AG04449 (cell line): ENCODE measurements around the gene TAPBPL.
A peak's percentile ranks its signal among the peaks of the same experiment; 100 is the strongest.

Experiments used
- CTCF ChIA-PET: fragments of 350-600 bp; formaldehyde crosslinking; extraction: SDS; loops from one replicate; lab custom pipeline; 2021; ENCODE audit warnings: antibody characterized with exemption; lab: Yijun Ruan, JAX
- POLR2A ChIA-PET: fragments of 400-600, 350-600 bp; formaldehyde crosslinking; extraction: SDS; loops from one replicate; lab custom pipeline; 2020; ENCODE audit warnings: antibody characterized with exemption, inconsistent platforms; lab: Yijun Ruan, JAX
- DNase-seq: peaks from one replicate; pipeline ENCODE4 v3.0.0-alpha.2; 2010; ENCODE audit warnings: low read depth, low spot score
- H3K4me3 ChIP-seq: 2 replicates; pipeline ENCODE4 v1.5.1; 2011; ENCODE audit warnings: low read depth, mild to moderate bottlenecking, control low read depth, low read length
- CTCF ChIP-seq: IDR thresholded peaks from one replicate; pipeline ENCODE4 v1.5.1; 2011; ENCODE audit warnings: mild to moderate bottlenecking, moderate library complexity, low read length, control low read depth, inconsistent platforms; ENCODE audit not compliant: insufficient read depth; ENCODE audit errors: missing control alignments

The TAPBPL gene

GRCh38 chr12:6418796-6419195 lies 33.0 kb upstream of the TAPBPL start:
- TF ChIP-seq CTCF = no peak
- POLR2A ChIA-PET = no interaction called here
- CTCF ChIA-PET = interaction anchor here (2.2 kb wide), 1 partner anchor 47 kb away, joined by 5 read pairs; no protein-coding TSS in a partner anchor
- DNase-seq = no peak
- H3K4me3 ChIP-seq = no peak overlapping the region

- TF ChIP-seq CTCF = no peak
- CTCF ChIA-PET = interaction anchor here (0.7 to 2.2 kb wide), 5 partner anchors 37 to 137 kb away, joined by 3 to 5 read pairs (median 4); partner anchors contain the start of gene LTBR
- POLR2A ChIA-PET = no interaction called here
- no peak for DNase-seq
- no peak overlapping the region for H3K4me3 ChIP-seq
These were observed 31.5 kb upstream of the TAPBPL start for GRCh38 chr12:6420364-6420763.

GRCh38 chr12:6423267-6424007 lies 28.4 kb upstream of the TAPBPL start:
- no peak overlapping the region for H3K4me3 ChIP-seq
- CTCF ChIA-PET = interaction anchor here (0.6 to 9.5 kb wide), 35 partner anchors 8 to 273 kb away, joined by 3 to 199 read pairs (median 5); partner anchors contain the start of genes IFFO1, TAPBPL and VAMP1
- peak; percentile 68 for DNase-seq
- TF ChIP-seq CTCF = peak; percentile 78
- POLR2A ChIA-PET = interaction anchor here (0.6 to 1.5 kb wide), 5 partner anchors 47 to 115 kb away, joined by 3 to 8 read pairs (median 3); partner anchors contain the start of genes GAPDH and VAMP1

- TF ChIP-seq CTCF = no peak
- ChIA-PET POLR2A (interaction anchor here (0.6 to 1.5 kb wide), 5 partner anchors 46 to 114 kb away, joined by 3 to 8 read pairs (median 3); partner anchors contain the start of genes GAPDH and VAMP1), CTCF (interaction anchor here (0.6 to 9.5 kb wide), 29 partner anchors 9 to 272 kb away, joined by 3 to 199 read pairs (median 7); partner anchors contain the start of genes IFFO1, TAPBPL and VAMP1)
- DNase-seq = no peak
- no peak overlapping the region for H3K4me3 ChIP-seq
These were observed 27.9 kb upstream of the TAPBPL start for GRCh38 chr12:6424008-6424347.

- no peak for DNase-seq
- CTCF ChIA-PET = interaction anchor here (0.8 to 9.5 kb wide), 11 partner anchors 8 to 144 kb away, joined by 3 to 199 read pairs (median 9); partner anchors contain the start of genes IFFO1, MRPL51 and TAPBPL
- POLR2A ChIA-PET = no interaction called here
- no peak overlapping the region for H3K4me3 ChIP-seq
- no peak for TF ChIP-seq CTCF
These were observed 27.0 kb upstream of the TAPBPL start for GRCh38 chr12:6424866-6425265.
